Mesendoderm (in vitro differentiated cells): ENCODE data around the gene AK8.
A peak's percentile ranks its signal among the peaks of the same experiment; 100 is the strongest.

ENCODE experiments used
- DNase-seq: peaks from one replicate; pipeline ENCODE4 v3.0.0; 2013
- H2AK5ac ChIP-seq: 2 replicates; pipeline ENCODE4 v1.6.1; 2013; ENCODE audit warnings: low read length, inconsistent platforms
- H2BK120ac ChIP-seq: 2 replicates; pipeline ENCODE4 v1.6.1; 2013; ENCODE audit warnings: low read depth, mild to moderate bottlenecking, low read length, moderate library complexity, mixed read lengths
- H2BK15ac ChIP-seq: replicated peaks from 2 replicates; pipeline ENCODE4 v1.6.1; 2013; ENCODE audit warnings: low read depth, mild to moderate bottlenecking, moderate library complexity
- H2BK5ac ChIP-seq: 2 replicates; pipeline ENCODE4 v1.6.1; 2013; ENCODE audit warnings: low read length, inconsistent platforms
- H3K18ac ChIP-seq: 2 replicates; pipeline ENCODE4 v1.6.1; 2013; ENCODE audit warnings: mild to moderate bottlenecking, low read length, mixed read lengths
- H3K23ac ChIP-seq: one replicate; pipeline ENCODE4 v1.6.1; 2013; ENCODE audit warnings: low read length
- H3K27ac ChIP-seq: 2 replicates; pipeline ENCODE4 v1.5.1; 2013; ENCODE audit warnings: low read depth, mild to moderate bottlenecking, inconsistent platforms, low read length, moderate library complexity
- H3K27me3 ChIP-seq: 2 replicates; pipeline ENCODE4 v1.6.1; 2013; ENCODE audit warnings: low read length, control low read depth, mild to moderate bottlenecking, inconsistent platforms; ENCODE audit not compliant: insufficient read depth, poor library complexity
- H3K36me3 ChIP-seq: 2 replicates; pipeline ENCODE4 v1.6.1; 2013; ENCODE audit warnings: low read length, inconsistent platforms; ENCODE audit not compliant: control insufficient read depth, insufficient read depth
- H3K4ac ChIP-seq: one replicate; pipeline ENCODE4 v1.6.1; 2013; ENCODE audit warnings: low read depth, mild to moderate bottlenecking, low read length, moderate library complexity
- H3K4me1 ChIP-seq: 2 replicates; pipeline ENCODE4 v1.6.1; 2013; ENCODE audit warnings: low read depth, low read length, inconsistent platforms; ENCODE audit not compliant: control insufficient read depth
- H3K4me2 ChIP-seq: 2 replicates; pipeline ENCODE4 v1.6.1; 2013; ENCODE audit warnings: low read length
- H3K4me3 ChIP-seq: 2 replicates; pipeline ENCODE4 v1.5.1; 2013; ENCODE audit warnings: mild to moderate bottlenecking, low read length
- H3K56ac ChIP-seq: one replicate; pipeline ENCODE4 v1.6.1; 2013; ENCODE audit warnings: low read length
- H3K79me1 ChIP-seq: 2 replicates; pipeline ENCODE4 v1.6.1; 2013; ENCODE audit warnings: low read length, inconsistent platforms
- H3K79me2 ChIP-seq: 2 replicates; pipeline ENCODE4 v1.6.1; 2013; ENCODE audit warnings: mild to moderate bottlenecking, low read length; ENCODE audit not compliant: control insufficient read depth, insufficient read depth
- H3K9ac ChIP-seq: 2 replicates; pipeline ENCODE4 v1.6.1; 2013; ENCODE audit warnings: low read length, inconsistent platforms
- H4K5ac ChIP-seq: one replicate; pipeline ENCODE4 v1.6.1; 2013; ENCODE audit warnings: low read length
- H4K8ac ChIP-seq: one replicate; pipeline ENCODE4 v1.6.1; 2013; ENCODE audit warnings: low read depth, mild to moderate bottlenecking, control low read depth, low read length, moderate library complexity
- whole genome bisulfite sequencing: extraction: QIAGEN DNeasy Blood & Tissue Kit; methylation state at CpG from one replicate; pipeline ENCODE4 v1.1.7; 2013; ENCODE audit warnings: low lambda C conversion rate, missing lambda C conversion rate; ENCODE audit not compliant: insufficient coverage; ENCODE audit errors: extremely low coverage; 5-methylcytosine and 5-hydroxymethylcytosine counted together

The AK8 gene

DNA sequence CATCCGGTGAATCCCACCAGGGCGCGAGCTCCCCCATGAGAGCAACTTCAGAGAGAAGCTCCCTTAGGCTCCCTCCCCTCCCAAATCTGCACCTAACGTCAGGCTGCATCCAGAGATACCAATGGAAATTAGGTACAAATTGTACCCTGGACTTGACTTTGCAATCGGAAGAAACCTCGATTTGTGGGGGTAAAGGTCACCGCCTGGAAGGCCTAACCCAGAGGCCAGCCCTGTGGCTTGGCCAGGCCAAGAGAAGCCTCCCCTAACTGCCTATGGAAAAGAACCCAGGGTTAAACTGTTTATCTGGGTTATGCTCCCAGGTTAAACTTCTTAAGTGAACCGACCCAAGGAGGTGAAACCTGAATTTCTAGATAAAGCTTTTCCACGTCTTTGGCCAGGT lies 127.4 kb downstream of the AK8 start:
- no peak overlapping the region for H3K18ac ChIP-seq

GRCh38 chr9:132749306-132749705 lies 128.8 kb downstream of the AK8 start:
- Histone ChIP-seq H3K36me3 (no peaks in the 10 kb centered on the region), H2AK5ac (no peak overlapping the region), H3K18ac (no peak overlapping the region), H4K8ac (no peak overlapping the region), H3K4me3 (no peak overlapping the region), H3K23ac (no peak overlapping the region), H2BK5ac (no peak overlapping the region), H3K4me2 (no peak overlapping the region), H2BK15ac (no peak overlapping the region), H3K4ac (no peak overlapping the region), H3K4me1 (peaks cover 2% of the 10 kb centered on the region), H3K79me2 (no peaks in the 10 kb centered on the region), H3K27me3 (peaks cover 11% of the 10 kb centered on the region), H3K79me1 (no peaks in the 10 kb centered on the region), H2BK120ac (no peak overlapping the region), H3K56ac (no peak overlapping the region), H3K9ac (no peak overlapping the region), H3K27ac (no peak overlapping the region), H4K5ac (no peak overlapping the region)
- WGBS = no CpG with 5 or more reads among the region's 13 CpGs
- DNase-seq = no peak

More for the DNA sequence above, 127.4 kb downstream of the AK8 start:
- Histone ChIP-seq H3K27me3 (peaks cover 2% of the 10 kb centered on the region), H3K4ac (no peak overlapping the region), H2BK5ac (no peak overlapping the region), H4K8ac (no peak overlapping the region), H3K27ac (no peak overlapping the region), H3K4me2 (no peak overlapping the region), H3K4me1 (peaks cover under 1% of the 10 kb centered on the region), H3K9ac (no peak overlapping the region), H3K56ac (no peak overlapping the region), H2BK120ac (no peak overlapping the region), H4K5ac (no peak overlapping the region), H3K4me3 (no peak overlapping the region), H3K79me1 (no peaks in the 10 kb centered on the region), H3K36me3 (no peaks in the 10 kb centered on the region), H3K79me2 (no peaks in the 10 kb centered on the region), H2AK5ac (no peak overlapping the region), H3K23ac (no peak overlapping the region), H2BK15ac (no peak overlapping the region)
- DNase-seq = no peak
- no CpG with 5 or more reads among the region's 9 CpGs for WGBS

DNA sequence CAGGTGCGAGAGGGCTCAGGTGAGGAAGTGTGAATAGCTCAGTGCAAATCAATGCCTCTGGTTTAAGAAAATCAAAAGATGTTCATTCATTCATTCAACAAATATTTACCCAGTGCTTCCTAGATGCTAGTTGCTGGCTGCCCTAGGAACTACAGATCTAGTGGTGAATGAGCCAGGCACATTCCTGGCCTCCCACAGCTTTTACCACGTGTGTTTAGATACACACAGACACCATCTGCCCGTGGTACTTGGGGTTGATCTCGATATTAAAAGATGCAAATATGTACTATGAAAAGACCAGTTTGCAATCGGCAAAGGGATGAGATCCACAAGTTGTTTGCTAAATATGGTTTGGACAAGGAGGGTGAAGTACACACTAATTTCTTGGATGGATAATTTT lies 129.6 kb downstream of the AK8 start:
- H3K4me1 ChIP-seq = peaks cover 2% of the 10 kb centered on the region
- no peak overlapping the region for H3K4me2 ChIP-seq
- no peak overlapping the region for H3K27ac ChIP-seq
- no peak overlapping the region for H2BK120ac ChIP-seq
- H3K79me1 ChIP-seq = no peaks in the 10 kb centered on the region
- no peak overlapping the region for H3K18ac ChIP-seq
- H3K27me3 ChIP-seq = peaks cover 20% of the 10 kb centered on the region
- no peak overlapping the region for H2BK15ac ChIP-seq
- no peaks in the 10 kb centered on the region for H3K79me2 ChIP-seq
- H3K9ac ChIP-seq = no peak overlapping the region
- H3K36me3 ChIP-seq = no peaks in the 10 kb centered on the region
- H2BK5ac ChIP-seq = no peak overlapping the region
- no CpG with 5 or more reads among the region's 5 CpGs for WGBS
- no peak overlapping the region for H3K4ac ChIP-seq
- H3K23ac ChIP-seq = no peak overlapping the region
- DNase-seq = no peak
- no peak overlapping the region for H3K4me3 ChIP-seq
- no peak overlapping the region for H4K8ac ChIP-seq
- H4K5ac ChIP-seq = no peak overlapping the region
- no peak overlapping the region for H3K56ac ChIP-seq
- no peak overlapping the region for H2AK5ac ChIP-seq

DNA sequence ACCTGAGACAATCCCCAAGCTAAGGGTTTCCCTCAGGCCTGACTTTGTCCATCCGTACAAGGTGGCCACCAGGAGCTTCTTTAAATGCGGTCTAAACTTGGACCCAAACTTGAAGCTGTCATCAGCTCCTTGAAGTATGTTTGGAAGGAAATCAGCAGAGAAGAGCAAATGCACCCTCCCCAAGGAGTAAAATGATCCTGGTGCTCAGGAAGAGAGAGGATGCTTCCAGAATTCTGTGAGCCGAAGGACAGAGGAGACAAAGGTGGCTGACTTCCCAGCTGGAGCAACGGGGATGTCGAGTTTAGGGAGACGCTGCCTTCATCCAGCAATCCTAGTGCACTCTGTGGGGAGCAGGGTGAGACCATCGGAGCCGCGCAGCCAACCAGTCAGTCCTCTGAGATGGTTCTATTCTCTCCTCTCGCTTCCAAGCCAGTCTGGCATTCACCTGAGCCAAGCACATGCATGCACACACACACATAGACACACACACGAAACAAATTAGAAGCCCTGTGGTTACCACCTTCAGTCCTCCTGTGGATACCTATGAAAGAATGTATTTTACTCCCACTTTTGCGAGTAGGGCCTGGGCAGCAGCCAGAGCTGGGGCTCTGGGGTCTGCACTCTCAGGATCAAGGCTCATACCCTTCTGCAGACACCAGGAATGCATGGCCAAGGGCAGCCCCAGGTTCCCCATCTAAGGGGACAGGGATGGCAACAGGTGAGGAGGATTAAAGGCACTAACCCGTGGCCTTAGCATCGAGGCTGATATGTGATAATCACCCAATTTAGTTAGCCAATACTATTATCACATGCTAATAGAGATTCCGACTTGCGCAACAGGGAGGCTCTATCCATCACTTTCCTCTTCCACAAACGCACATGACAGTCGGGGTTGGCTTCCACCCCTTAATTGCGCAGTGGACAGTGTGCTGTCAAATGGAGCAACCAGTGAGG lies 132.1 kb downstream of the AK8 start:
- Histone ChIP-seq H3K18ac (no peak overlapping the region), H3K36me3 (no peaks in the 10 kb centered on the region), H3K27me3 (peaks cover 28% of the 10 kb centered on the region), H3K56ac (no peak overlapping the region), H4K8ac (no peak overlapping the region), H2BK15ac (no peak overlapping the region), H3K79me2 (no peaks in the 10 kb centered on the region), H3K4me3 (no peak overlapping the region), H3K4ac (no peak overlapping the region), H3K4me2 (no peak overlapping the region), H2AK5ac (no peak overlapping the region), H2BK5ac (no peak overlapping the region), H2BK120ac (no peak overlapping the region), H3K9ac (no peak overlapping the region), H3K23ac (no peak overlapping the region), H3K79me1 (no peaks in the 10 kb centered on the region), H3K27ac (no peak overlapping the region), H3K4me1 (peaks cover 2% of the 10 kb centered on the region), H4K5ac (no peak overlapping the region)
- no CpG with 5 or more reads among the region's 19 CpGs for WGBS
- DNase-seq = no peak

DNA sequence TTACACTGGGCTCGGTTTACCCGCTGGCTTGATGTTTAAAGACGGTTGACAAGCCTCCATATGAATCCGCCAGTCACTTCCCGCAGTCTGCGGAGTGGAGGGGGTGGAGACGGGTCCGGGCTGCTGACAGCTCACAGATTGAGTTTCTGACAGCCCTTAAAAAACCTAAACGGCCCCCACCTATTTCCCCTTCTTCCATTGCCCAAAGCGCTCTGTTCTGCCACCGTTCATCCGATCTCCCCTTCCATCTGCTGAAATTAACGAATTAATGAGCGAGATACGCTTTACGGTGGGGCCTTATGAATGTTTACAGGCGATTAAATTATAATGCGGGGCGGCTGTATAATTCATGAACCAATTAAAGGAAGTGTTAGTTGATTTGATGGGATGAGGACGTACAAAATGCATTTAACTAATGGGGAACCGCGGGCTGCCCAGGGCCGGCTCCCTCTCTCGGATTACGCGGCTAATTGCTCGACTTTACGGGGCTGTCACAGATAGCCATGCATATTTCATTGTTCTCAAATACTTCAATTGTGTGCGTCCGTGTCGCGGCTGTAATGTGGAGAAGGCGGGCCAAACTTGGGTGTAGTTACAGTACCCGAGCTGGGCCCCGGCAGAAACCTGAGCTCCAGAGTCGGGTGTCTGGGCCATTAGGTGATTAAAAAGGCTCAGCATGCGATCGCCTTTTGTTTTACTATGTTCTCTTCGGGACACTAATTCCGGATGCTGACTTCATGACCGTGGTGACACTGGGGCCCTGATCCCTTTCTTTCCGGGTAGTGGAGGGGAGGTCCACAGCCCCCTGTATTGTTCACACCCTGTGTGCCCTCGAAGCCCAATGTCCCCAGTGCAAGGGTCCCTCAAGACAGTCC lies 133.0 kb downstream of the AK8 start:
- WGBS = no CpG with 5 or more reads among the region's 43 CpGs
- H3K4me1 ChIP-seq = peaks cover 2% of the 10 kb centered on the region
- no peak overlapping the region for H3K9ac ChIP-seq
- no peaks in the 10 kb centered on the region for H3K36me3 ChIP-seq
- H2BK5ac ChIP-seq = no peak overlapping the region
- H3K4me2 ChIP-seq = peak overlapping the region; percentile 15
- no peak overlapping the region for H4K8ac ChIP-seq
- H4K5ac ChIP-seq = no peak overlapping the region
- peaks cover 28% of the 10 kb centered on the region for H3K27me3 ChIP-seq
- H3K79me2 ChIP-seq = no peaks in the 10 kb centered on the region
- no peak overlapping the region for H3K4ac ChIP-seq
- H3K79me1 ChIP-seq = no peaks in the 10 kb centered on the region
- H2AK5ac ChIP-seq = no peak overlapping the region
- H2BK15ac ChIP-seq = no peak overlapping the region
- no peak overlapping the region for H3K23ac ChIP-seq
- H3K4me3 ChIP-seq = no peak overlapping the region
- H3K18ac ChIP-seq = no peak overlapping the region
- peak; percentile 56 for DNase-seq
- H2BK120ac ChIP-seq = no peak overlapping the region
- H3K56ac ChIP-seq = no peak overlapping the region
- H3K27ac ChIP-seq = no peak overlapping the region
